Activated naive CD4-positive, alpha-beta T cell treated with anti-CD3 and anti-CD28 coated beads, Interleukin-2, amount 50 U/mL, for 16 hours (primary cell): Measurements from ENCODE around the gene COL6A2.
"Not testable (repeated sequence)": the region's sequence is repeated elsewhere in the genome, so short reads cannot be mapped to it uniquely, and the experiment has no call there.

Experiments
- DNase-seq: peaks from one replicate; pipeline ENCODE4 v3.0.0-alpha.2; 2020

Gene COL6A2

DNA sequence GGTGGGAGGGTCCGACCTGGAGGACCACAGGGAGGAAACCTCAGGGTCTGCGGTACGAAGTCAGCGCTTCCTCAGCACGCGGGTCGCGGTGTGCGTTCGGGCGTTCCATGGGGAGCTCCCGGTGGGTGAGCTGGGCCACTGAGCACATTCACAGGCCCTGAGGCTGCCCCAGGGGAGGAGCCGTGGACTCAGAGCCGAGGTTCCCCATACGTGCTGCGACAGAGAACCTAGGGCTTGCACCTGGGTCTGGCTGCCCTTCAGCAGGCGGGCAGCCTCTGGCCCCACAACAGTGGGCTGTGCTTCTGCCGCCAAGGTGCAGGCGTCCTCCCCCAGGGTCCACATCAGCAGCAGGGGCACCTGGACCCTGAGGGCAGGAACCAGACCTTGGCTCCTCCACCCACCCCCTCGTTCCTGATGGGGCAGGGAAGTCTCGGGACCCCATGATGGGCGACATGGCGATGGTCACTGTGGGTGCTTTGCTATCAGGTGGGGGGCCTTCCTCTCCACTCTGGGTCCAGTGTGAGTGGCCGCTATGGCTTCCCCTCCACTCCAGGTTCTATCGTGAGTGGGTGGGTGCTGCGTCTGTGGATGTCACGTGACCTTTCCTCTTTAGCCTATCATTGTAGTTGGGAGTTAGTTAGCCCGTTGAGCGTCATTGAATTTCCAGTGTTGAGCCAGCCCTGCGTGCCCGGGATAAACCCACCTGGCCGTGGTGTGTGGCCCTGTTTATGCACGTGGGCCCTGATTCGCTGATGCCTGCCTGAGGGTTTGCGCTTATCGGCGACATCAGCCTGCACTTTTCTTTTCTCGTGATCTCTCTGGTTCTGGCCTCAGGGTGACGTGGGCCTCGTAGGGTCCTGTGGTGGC is 29.6 kb downstream of the COL6A2 start:
- no peak for DNase-seq

DNA sequence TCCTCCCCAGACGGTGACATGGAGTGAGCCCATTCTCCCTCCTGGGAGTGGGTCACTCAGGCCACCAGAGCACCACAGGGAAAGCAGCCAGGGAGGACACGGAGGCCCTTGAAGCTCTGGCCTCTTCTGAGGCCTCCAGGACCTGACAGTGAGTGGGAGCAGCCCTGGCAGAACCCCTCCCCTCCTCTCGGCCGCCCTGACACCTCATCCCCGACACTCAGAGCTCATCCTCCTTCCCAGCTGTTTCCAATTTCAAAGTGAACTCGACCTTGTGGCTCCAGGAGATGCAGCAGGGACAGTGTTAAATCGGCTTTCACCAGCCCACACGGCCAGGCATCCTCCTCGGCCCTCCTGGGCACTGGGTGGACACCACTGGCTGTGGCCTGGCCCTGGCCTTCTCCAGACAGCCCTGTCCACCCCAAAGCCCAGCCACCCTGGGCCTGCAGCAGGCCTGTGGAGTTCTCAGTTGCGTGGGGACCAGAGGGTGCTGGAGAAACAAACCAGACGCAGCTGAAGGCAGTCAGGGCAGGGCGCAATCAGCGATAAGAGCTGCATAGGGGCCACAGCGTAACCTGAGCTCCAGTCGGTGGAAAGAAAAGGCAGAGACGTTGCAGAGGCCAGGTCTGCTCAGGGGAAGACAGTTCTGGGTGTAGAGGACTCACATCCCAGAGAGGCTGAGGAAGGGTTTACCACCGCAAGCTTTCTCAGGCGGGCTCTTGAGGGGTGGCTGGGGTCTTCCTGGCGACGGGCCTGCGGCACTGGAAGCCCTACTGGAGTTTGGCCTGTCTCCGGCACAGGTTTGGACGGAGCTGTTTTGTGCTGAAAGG is 30.4 kb downstream of the COL6A2 start:
- no peak for DNase-seq

DNA sequence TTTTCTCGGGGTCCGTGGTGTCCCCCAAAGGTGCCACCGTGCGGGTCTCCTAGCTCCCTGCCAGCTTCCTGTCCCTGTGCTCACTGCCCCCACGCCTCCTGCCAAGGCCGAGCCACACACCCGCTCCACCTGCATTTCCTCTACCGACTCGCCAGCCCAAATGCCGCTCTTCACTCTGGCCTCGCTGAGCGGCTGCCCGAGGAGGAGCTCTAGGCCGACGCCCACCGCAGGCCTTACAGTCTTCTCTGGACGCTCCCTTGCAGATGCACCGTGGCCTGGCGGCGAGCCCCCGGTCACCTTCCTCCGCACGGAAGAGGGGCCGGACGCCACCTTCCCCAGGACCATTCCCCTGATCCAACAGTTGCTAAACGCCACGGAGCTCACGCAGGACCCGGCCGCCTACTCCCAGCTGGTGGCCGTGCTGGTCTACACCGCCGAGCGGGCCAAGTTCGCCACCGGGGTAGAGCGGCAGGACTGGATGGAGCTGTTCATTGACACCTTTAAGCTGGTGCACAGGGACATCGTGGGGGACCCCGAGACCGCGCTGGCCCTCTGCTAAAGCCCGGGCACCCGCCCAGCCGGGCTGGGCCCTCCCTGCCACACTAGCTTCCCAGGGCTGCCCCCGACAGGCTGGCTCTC is 31.1 kb downstream of the COL6A2 start:
- DNase-seq: no peak

DNA sequence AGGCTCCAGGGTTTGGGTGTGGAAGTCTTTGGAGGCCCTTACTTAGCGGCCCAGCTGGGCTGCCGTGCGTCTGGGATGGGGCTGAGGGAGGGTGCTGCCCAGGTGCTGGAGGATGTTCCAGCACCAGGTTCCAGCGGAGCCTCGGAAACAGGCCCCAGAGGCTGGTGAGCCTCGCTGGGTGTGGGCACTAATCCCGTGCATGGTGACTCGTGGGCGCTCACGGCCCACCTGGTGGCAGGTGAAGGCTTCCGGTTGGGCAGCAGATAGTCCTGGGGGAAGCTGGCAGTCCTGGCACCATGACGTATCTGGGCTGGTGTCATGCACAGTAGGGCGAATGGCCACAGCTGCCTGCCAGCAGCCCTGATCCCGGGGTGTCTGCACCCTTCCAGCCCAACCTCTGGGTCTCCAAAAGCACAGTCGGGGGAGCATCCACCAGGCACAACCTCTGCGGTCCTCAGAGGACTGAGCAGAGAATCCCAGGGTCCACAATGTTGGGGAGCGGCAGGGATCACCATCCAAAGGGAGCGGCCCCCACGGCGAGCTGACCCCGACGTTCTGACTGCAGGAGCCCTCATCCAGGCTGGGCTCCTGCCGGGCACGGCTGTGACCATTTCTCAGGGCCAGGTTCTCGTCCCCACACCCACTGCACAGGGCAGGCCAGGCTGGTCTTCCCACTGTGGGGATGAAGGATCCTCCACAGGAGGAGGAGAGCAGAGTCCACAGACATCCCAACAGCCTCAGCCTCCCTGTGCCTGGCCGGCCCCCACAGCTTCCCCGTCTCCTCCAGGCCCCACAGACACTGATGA is 32.1 kb downstream of the COL6A2 start:
- DNase-seq: no peak

DNA sequence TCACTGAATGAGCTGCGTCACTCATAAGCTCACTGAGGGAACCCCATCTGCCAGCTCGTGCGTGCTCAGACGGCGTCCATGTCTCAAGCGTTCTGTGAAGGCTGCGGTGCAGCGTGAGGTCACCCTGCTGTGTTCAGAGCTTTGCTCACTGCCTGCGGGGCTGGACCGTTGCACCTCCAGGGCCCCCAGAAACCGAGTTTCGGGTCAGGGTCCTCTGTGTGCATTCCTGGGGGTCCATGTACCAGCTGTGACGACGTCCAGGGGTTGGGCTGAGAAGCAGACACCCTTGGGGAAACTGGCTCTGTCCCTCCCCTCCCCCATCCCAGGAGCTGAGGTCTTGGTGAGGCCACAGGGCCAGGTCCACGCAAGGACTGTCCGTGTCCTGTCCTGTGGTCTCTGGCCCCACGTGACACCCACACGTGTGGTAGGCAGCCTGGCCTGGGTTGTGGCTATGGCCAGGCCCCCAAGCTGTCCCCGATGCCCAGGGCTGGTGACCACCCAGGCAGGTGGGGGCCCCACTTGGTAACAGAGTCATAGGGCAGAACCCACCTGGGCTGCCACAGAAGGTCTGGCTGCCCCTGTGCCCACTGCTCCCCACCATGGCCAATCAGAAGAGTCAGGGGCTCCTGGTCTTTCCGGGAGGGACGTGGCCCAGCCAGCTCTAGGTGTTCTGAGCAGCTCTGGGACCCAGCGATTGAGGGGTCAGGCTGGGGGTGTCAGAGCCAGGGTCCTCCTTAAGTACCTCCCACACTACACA is 33.1 kb downstream of the COL6A2 start:
- no peak for DNase-seq

DNA sequence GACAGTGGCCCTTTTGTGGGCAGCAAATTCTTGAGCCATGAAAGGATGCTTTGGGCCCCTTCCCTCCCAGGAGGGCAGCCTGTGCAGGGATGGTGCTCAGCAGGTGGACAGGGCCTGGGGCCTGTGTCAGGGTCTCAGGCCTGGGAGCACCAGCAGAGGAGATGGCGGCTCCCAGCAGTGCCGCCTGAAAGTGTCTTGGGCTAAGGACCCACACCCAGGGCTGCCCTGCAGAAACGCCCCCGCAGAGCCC is 33.6 kb downstream of the COL6A2 start:
- no peak for DNase-seq

DNA sequence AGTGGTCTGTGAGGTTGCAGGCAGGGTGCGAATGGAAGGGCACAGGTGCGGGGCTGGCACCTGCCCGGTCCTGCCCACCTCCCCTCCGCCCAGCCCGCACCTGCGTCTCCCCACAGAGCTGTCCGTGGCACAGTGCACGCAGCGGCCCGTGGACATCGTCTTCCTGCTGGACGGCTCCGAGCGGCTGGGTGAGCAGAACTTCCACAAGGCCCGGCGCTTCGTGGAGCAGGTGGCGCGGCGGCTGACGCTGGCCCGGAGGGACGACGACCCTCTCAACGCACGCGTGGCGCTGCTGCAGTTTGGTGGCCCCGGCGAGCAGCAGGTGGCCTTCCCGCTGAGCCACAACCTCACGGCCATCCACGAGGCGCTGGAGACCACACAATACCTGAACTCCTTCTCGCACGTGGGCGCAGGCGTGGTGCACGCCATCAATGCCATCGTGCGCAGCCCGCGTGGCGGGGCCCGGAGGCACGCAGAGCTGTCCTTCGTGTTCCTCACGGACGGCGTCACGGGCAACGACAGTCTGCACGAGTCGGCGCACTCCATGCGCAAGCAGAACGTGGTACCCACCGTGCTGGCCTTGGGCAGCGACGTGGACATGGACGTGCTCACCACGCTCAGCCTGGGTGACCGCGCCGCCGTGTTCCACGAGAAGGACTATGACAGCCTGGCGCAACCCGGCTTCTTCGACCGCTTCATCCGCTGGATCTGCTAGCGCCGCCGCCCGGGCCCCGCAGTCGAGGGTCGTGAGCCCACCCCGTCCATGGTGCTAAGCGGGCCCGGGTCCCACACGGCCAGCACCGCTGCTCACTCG is 34.1 kb downstream of the COL6A2 start:
- no peak for DNase-seq

DNA sequence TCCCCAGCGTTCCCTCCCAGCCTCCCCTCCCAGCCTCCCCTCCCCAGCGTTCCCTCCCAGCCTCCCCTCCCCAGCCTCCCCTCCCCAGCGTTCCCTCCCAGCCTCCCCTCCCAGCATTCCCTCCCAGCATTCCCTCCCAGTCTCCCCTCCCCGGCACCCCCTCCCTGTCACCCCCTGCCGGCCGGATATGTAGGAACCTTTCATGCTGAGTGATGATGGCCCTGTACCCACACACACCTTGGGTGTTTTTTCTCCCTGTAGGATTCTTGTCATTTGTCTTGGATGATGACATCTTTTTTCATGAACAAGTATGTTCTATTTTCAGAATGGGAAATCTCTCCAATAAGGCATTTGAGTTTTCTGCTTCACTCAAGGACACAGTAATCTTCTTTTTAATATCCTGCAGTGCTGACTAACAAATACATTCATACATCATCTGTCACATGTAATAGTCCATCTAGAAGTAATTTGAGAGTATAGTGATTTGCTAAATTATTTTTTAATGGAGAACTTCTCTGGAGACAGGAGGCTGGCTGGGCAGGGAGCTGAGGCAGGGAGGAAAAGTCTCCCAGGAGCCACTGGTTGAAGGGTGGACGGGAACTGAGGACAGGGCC is 38.0 kb downstream of the COL6A2 start:
- DNase-seq: no peak

DNA sequence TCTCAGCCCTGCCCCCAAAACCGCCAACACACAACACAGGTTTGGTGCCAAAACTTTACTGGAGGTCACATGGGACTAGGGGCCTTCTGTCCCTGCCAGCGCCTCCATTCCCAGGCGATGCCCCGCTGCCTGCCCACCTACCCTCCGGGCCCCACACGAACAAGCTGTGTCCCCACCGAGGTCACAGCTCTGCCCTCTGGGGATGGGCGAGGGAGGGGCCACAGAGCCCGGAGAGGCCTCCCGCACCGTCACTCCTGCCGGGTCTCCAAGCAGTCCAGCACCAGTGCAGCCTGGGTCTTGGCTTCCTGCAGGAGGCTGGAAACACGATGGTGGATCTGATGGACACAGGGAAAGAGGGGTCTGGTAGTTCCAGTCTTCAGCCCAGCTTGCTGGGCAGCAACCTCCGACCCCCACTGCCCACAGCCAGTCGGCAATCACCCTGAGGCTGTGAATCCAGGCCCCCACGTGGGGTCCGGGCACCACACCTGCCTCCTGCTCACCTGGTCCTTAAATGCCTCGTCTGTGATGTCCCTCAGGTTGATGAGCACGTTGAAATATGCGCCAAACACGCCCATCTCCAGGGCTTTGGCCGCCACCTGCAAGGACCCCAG is 38.9 kb downstream of the COL6A2 start:
- DNase-seq: no peak

DNA sequence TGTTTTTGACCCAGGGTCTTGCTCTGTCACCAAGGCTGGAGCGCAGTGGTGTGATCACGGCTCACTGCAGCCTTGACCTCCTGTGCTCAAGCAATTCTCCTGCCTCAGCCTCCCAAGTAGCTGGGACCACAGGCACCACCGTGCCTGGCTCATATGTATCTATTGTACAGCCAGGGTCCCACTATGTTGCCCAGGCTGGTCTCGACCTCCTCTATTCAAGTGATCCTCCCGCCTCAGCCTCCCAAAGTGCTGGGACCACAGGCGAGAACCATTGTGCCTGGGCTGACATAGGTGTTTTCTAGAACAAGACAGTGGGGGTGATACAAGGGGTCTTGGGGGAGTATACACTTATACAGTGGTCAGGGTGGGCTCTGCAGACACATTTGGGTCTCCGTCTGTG is 40.0 kb downstream of the COL6A2 start:
- DNase-seq: no peak

DNA sequence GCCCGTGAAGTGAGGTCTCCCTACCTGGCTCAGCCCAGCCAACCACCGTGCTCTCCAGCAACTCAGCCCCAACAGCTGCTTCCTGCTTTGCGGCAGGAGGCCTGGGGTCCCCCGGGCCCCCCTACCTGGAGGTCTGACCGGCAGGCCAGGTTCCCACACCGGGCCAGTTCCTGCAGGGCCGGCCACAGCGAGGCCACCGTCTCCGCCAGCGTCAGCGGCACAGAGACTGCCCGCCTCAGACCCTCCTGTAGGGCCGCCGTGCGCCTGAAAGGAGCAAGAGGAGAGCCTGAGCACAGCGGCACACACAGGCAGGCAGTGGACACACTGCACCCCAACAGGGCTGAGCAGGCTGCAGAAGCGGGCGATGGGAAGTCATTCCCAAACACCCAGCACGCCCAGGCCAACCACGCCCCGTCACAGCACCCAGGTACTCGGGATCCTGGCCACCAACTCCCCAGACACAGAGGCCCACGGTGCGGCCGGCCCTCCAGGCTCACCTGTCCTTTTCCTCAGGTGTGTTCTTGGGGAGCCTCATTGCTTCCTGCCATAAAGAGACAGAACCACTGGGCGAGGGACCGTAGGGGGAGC is 40.6 kb downstream of the COL6A2 start:
- DNase-seq: no peak

DNA sequence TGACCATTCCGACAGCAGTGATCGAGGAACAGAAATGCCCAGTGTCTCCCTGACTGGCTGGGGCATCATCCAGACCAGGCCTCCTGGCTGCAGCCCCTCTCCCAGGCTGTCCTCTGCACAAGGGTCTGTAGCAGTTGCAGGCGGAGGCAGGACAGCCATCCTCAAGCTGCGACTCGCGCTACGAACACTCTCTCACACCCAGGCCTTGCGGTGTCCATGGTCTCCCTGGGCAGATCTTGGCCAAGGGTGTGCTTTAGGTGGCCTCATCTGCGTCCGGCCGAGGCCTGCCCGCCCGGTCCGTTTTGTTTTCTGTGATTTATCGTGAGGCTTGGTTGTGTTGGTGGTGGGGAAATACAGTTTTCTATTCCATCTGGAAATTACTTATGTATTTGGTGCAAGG is 41.8 kb downstream of the COL6A2 start:
- DNase-seq: no peak

DNA sequence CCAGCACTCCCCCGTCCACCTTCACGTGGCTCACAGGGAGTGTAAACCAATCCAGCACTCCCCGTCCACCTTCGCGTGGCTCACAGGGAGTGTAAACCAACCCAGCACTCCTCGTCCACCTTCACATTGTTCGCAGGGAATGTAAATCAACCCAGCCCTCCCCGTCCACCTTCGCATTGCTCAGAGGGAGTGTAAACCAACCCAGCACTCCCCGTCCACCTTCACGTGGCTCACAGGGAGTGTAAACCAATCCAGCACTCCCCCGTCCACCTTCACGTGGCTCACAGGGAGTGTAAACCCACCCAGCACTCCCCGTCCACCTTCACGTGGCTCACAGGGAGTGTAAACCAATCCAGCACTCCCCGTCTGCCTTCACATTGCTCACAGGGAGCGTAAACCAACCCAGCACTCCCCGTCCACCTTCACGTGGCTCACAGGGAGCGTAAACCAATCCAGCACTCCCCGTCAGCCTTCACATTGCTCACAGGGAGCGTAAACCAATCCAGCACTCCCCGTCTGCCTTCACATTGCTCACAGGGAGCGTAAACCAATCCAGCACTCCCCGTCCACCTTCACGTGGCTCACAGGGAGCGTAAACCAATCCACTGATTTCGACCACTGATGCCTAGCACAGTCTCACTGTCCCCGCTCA is 42.6 kb downstream of the COL6A2 start:
- not testable (repeated sequence) for DNase-seq

DNA sequence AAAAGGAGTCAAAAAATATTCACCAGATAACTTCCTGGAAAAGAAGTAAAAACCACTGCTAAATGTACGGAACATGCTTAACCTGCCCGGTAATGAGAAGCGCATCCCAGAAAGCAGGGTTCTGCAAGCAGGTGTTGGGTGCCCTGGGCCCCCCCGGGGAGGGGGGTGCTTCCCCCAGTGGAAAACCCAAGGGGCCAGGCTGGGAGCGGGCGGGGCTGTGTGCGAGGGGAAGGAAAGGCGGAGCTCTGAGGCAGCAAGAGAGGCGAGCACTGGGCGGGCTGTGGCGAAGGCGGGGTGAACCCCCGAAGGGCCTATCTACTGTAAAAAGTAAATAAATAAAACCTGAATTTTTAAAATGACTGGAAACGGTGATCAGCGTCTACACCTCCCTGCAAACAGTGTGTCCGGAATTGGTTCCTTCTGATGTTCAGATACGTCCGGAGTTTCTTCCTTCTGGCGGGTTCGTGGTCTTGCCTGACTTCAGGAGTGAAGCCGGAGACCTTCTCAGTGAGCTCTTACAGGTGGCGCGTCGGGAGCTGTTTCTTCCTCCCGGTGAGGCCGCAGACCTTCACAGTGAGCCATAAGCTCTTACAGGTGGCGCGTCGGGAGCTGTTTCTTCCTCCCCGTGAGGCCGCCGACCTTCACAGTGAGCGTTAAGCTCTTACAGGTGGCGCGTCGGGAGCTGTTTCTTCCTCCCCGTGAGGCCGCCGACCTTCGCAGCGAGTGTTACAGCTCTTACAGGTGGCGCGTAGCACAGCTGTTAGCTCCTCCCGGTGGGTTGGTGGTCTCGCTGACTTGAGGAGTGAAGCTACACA is 44.1 kb downstream of the COL6A2 start:
- DNase-seq: no peak

DNA sequence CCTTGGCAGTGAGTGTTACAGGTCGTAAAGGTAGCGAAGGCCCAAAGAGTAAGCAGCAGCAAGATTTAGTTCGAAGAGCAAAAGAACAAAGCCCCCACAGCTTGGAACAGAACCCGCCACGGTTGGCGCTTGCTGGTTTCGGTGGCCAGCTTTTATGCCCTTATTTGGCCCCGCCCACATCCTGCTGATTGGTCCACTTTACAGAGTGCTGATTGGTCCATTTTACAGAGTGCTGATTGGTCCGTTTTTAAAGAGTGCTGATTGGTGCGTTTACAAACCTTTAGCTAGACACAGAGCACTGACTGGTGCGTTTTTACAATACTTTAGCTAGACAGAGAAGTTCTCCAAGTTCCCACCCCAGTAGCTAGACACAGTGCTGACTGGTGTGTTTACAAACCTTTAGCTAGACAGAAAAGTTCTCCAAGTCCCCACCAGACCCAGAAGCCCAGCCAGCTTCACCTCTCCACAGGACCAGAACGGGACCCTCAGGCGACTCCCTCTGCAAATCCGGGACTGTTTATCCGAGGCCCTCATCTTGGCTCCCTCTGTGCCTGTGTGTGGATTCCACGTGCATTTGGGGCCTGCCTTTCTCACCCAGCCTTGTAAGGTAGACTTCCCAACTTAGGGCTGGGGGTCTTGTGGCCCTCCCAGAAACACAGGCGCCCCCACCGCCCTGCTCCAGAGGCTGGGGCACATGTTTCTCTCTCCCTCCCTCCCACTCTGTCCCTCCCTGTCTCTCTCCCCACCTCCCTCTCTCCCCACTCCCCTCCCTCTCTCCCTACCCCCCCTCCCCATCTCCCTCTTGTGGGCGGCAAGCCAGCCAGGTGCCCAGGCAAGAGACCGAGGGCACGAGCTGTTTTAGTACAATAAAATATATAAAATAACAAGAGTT is 44.9 kb downstream of the COL6A2 start:
- DNase-seq: no peak

DNA sequence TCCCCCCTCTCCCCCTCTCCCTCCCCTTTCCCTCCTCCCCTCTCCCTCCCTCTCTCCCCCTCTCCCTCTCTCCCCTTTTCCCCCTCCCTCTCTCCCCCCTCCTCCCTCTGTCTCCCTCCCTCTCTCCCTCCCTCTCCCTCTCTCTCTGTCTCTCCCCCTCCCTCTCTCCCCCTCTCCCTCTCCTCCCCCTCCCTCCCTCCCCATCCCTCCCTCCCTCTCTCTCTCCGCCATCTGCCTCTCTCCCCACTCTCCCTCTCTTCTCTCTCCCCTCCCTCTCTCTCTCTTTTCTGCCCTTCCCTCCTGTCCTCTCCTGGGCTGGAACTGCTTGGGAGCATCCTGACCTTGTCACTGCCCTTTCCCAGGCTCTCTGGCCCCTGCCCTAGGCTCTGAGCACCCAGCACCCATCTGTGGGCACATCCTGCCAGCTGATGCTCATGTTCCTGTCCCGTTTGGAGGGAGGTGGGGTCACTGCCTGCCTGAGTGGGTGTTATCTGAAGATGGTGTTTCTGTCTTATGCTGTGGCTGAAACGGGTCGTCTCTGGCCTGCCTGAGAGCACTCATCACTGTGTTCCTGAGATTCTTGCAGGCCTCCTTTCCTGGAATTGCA is 46.7 kb downstream of the COL6A2 start:
- DNase-seq: no peak
